GM19193 (cell line): ENCODE measurements around the gene DMXL2.

ENCODE experiments used
- POLR2A ChIP-seq: IDR thresholded peaks from 4 replicates; pipeline ENCODE4 v1.6.1; 2011; ENCODE audit not compliant: insufficient read depth, insufficient read length; ENCODE audit errors: extremely low read depth

DMXL2 gene

DNA sequence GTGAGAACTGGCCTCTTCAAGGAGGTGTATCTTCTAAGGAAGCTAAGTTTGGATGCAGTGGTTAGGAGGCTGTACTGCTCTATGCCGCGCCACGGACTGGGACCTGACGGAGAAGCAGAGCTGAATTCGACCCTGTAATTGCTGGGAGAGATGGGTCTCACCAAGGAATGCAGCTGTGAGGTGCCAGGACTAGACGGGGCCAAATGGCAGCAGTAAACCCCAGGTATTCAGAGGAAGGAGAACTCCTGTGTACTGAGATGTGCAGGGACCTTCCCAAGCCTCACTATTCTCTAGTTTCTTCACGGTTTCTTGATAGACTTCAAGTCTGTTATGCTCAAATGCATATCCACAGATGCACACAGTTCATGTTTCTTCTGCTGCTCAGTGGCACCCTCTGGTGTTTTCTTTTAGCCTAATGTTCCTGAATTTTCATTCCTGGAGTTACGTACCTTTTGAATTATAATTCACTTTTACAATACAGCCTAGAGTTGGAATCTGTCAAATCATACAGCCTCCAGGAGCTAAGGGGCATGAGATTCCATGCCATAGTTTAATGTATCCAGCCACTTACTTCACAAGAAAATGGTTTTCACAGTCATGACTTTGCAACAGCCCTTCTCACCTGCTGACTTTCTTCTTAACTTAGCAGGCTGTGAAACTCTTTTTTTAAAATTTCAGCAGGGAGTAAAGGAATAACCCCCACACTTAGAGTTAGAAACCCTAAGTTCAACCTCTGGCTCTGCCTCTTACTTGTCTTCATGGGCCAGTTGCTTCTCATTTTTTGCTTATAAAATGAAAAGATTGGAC lies 219.3 kb downstream of the DMXL2 start:
- TF ChIP-seq POLR2A, result no peak

DNA sequence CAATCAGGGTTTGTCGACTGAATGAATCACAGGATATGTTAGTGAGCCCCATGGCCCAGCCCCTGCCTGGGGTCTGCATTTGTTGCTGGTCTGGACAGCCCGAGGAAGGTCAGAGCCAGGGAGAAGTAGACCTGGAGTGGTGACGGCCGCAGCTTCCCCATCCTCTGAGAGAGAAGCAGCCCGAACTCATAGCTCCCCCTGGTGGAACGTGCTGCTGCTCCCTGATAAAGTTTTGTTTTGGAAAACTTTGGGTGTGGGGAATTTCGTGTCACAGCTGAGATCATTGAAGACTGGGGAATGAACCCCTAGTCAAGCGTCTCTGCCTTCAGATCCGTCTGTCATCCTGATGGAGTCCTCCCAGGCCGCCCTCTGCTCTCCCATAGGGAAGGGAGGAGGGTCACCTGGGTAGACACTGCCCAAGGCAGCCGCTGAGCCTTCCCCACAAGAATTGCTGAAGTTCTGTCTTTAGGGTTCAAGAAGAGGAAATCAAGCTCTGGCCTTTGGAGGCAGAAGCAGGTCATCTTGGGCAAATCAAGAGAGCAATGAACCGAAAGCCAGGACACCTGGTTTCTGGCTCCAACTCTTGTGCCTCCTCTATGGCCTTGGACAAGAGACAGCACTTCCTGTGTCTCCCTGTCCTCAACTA lies 220.6 kb downstream of the DMXL2 start:
- no peak for TF ChIP-seq POLR2A

DNA sequence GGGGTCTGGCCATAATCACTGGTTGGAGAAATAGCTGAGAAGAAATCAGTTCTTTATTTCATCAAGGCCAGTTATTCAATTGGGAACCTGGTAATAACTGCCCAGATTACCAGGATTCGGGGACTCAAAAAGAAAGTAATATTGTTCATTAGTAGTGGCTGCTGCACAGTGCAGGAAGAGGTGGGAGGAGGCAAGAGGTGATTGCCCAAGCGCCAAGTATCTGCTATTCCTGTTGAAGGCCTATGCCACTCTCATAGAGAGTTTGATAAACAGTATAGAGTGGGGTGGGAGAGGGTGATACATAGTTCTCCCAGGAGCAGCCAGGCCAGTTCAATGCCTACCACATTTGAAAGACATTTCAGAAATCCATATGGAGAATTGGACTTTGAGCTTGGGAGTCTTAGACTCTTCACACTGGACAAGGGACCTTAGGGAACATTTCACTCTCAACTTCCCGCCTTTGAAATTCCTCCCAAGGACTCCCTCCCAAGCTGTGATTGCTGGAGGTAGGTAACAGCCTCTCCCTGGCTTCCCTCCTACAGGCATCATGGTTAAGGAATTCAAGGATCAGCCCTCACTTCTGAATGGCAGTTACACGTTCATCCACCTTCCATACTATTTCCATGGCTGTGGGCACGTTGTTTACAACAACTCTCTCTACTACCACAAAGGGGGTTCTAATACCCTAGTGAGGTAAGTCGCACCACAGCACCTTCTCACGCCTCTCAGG lies 221.4 kb downstream of the DMXL2 start:
- TF ChIP-seq POLR2A, result no peak

- no peak for TF ChIP-seq POLR2A
Observed at GRCh38 chr15:51398626-51399025, 223.9 kb downstream of the DMXL2 start.
